K562 (cell line): ENCODE data around the gene SPRED2. TPM values are rescaled to one million over a fixed set of nuclear protein-coding genes. Genes with fewer than 3 reads are reported as not detected.

Source experiments
- CBX3 ChIP-seq, 2 experiments: IDR thresholded peaks; 1 replicate in 1 of 2; 2 replicates in 1 of 2; pipeline ENCODE4 v1.6.1; 2012; ENCODE audit warnings: inconsistent platforms in 2 of 2, low read length in 2 of 2, borderline replicate concordance in 1 of 2, control low read depth in 1 of 2
- MCM5 ChIP-seq: fragments of 450-650 bp; IDR thresholded peaks from 2 replicates; pipeline ENCODE4 v1.6.1; 2016; ENCODE audit warnings: low read depth
- PCBP2 ChIP-seq: fragments of 200-400 bp; formaldehyde crosslinking; IDR thresholded peaks from 2 replicates; pipeline ENCODE4 v1.6.1; 2018; ENCODE audit warnings: low read length, low read depth, mild to moderate bottlenecking, moderate library complexity; ENCODE audit not compliant: poor library complexity, severe bottlenecking
- TRIM24 ChIP-seq, 2 experiments: fragments of 450-650 bp; IDR thresholded peaks; 2 replicates each; pipeline ENCODE4 v1.6.1; 2016
- TRIM28 ChIP-seq: fragments of 450-650 bp; IDR thresholded peaks from 2 replicates; pipeline ENCODE4 v1.6.1; 2017
- U2AF1 ChIP-seq: fragments of 200-400 bp; formaldehyde crosslinking; optimal IDR thresholded peaks from 2 replicates; pipeline ENCODE3; 2017; ENCODE audit warnings: mild to moderate bottlenecking, low read depth, low read length, moderate library complexity
- ZNF282 ChIP-seq: sonication (generic); formaldehyde crosslinking; IDR thresholded peaks from 2 replicates; pipeline ENCODE4 v1.8.1; 2023; ENCODE audit warnings: missing genetic modification reagents
- ZNF316 ChIP-seq: fragments of 450-650 bp; IDR thresholded peaks from 2 replicates; pipeline ENCODE4 v1.6.1; 2016
- polyA plus RNA-seq, 8 experiments: library from polyadenylated mRNA; depleted of rRNA in 4 of 8; stranded (reverse) in 5 of 8; unstranded in 3 of 8; fragments of >200 nt; fragmentation: Nextera tagmentation in 2 of 8; fragmentation: Illumina TruSeq in 1 of 8; extraction: Ambion mirVana in 2 of 8; extraction: Trizol in 1 of 8; gene quantifications; 2 replicates each; pipeline versions ENCODE4 v1.2.1 to v1.2.3, GENCODE V29; 2011 to 2014; ENCODE audit warnings: inconsistent platforms in 1 of 8, missing spikeins in 1 of 8
- total RNA-seq, 7 experiments: library from RNA; depleted of rRNA in 6 of 7; stranded (reverse); fragments of >200 nt in 6 of 7; fragmentation: Illumina TruSeq in 2 of 7; extraction: Trizol in 2 of 7; gene quantifications; 2 replicates each; pipeline versions ENCODE4 v1.2.1 to v1.2.3, GENCODE V29; 2011 to 2021; ENCODE audit warnings: low replicate concordance in 1 of 7
- TF ChIP-seq, protein P1 (sequence below): fragments of 450-650 bp; IDR thresholded peaks from 2 replicates; pipeline ENCODE4 v1.6.1; 2016; ENCODE audit warnings: mild to moderate bottlenecking, moderate library complexity

The SPRED2 gene
- total and polyA plus RNA-seq, 9 of the 15 experiments (the other 6 are each of a cell fraction or from before 2014, with no cell fraction given) = 4.6 to 50.8 (median 14.1) TPM

DNA sequence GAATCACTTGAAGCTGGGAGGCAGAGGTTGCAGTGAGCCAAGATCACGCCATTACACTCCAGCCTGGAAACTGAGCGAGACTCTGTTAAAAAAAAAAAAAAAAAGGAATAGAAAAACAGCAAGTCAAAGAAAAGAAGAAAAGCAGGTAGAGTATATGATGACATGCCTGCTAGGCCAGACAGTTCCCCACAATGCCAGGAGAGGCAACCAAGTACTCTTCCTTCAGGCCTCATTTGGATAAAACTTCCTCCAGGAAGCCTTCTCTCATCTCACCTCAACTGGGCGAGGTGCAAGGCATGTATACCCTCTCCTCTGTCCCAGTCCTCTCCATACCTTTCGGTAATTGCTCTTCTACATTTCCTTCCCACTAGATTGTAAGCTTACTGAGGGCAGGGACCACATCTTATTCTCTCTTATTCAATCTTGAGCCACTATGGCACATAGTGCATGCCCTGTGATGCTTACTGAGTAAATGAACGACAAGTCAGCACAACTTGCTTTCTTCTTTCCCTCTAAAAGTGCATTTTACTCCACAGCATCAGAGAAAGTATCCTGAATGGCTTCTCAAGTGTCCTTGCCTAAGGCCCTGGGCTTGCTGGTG lies 10.1 kb upstream of the SPRED2 start (continued):
- TF ChIP-seq, protein P1, sequence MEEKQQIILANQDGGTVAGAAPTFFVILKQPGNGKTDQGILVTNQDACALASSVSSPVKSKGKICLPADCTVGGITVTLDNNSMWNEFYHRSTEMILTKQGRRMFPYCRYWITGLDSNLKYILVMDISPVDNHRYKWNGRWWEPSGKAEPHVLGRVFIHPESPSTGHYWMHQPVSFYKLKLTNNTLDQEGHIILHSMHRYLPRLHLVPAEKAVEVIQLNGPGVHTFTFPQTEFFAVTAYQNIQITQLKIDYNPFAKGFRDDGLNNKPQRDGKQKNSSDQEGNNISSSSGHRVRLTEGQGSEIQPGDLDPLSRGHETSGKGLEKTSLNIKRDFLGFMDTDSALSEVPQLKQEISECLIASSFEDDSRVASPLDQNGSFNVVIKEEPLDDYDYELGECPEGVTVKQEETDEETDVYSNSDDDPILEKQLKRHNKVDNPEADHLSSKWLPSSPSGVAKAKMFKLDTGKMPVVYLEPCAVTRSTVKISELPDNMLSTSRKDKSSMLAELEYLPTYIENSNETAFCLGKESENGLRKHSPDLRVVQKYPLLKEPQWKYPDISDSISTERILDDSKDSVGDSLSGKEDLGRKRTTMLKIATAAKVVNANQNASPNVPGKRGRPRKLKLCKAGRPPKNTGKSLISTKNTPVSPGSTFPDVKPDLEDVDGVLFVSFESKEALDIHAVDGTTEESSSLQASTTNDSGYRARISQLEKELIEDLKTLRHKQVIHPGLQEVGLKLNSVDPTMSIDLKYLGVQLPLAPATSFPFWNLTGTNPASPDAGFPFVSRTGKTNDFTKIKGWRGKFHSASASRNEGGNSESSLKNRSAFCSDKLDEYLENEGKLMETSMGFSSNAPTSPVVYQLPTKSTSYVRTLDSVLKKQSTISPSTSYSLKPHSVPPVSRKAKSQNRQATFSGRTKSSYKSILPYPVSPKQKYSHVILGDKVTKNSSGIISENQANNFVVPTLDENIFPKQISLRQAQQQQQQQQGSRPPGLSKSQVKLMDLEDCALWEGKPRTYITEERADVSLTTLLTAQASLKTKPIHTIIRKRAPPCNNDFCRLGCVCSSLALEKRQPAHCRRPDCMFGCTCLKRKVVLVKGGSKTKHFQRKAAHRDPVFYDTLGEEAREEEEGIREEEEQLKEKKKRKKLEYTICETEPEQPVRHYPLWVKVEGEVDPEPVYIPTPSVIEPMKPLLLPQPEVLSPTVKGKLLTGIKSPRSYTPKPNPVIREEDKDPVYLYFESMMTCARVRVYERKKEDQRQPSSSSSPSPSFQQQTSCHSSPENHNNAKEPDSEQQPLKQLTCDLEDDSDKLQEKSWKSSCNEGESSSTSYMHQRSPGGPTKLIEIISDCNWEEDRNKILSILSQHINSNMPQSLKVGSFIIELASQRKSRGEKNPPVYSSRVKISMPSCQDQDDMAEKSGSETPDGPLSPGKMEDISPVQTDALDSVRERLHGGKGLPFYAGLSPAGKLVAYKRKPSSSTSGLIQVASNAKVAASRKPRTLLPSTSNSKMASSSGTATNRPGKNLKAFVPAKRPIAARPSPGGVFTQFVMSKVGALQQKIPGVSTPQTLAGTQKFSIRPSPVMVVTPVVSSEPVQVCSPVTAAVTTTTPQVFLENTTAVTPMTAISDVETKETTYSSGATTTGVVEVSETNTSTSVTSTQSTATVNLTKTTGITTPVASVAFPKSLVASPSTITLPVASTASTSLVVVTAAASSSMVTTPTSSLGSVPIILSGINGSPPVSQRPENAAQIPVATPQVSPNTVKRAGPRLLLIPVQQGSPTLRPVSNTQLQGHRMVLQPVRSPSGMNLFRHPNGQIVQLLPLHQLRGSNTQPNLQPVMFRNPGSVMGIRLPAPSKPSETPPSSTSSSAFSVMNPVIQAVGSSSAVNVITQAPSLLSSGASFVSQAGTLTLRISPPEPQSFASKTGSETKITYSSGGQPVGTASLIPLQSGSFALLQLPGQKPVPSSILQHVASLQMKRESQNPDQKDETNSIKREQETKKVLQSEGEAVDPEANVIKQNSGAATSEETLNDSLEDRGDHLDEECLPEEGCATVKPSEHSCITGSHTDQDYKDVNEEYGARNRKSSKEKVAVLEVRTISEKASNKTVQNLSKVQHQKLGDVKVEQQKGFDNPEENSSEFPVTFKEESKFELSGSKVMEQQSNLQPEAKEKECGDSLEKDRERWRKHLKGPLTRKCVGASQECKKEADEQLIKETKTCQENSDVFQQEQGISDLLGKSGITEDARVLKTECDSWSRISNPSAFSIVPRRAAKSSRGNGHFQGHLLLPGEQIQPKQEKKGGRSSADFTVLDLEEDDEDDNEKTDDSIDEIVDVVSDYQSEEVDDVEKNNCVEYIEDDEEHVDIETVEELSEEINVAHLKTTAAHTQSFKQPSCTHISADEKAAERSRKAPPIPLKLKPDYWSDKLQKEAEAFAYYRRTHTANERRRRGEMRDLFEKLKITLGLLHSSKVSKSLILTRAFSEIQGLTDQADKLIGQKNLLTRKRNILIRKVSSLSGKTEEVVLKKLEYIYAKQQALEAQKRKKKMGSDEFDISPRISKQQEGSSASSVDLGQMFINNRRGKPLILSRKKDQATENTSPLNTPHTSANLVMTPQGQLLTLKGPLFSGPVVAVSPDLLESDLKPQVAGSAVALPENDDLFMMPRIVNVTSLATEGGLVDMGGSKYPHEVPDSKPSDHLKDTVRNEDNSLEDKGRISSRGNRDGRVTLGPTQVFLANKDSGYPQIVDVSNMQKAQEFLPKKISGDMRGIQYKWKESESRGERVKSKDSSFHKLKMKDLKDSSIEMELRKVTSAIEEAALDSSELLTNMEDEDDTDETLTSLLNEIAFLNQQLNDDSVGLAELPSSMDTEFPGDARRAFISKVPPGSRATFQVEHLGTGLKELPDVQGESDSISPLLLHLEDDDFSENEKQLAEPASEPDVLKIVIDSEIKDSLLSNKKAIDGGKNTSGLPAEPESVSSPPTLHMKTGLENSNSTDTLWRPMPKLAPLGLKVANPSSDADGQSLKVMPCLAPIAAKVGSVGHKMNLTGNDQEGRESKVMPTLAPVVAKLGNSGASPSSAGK = no peak
- TF ChIP-seq MCM5 (no peak), ZNF316 (peak; percentile 87), PCBP2 (no peak), U2AF1 (no peak), CBX3 (IDR thresholded peaks at IDR 0.05; ENCODE audit: borderline replicate concordance in 1 of 2, low read length in 2 of 2) (peak in 1 of 2 experiments; percentile 42; a peak in 1 of 3 replicates), ZNF282 (no peak), TRIM24 (IDR thresholded peaks at IDR 0.05) (peak; percentile 19 to 61; a peak in 2 of 4 replicates), TRIM28 (peak; percentile 75)
